PC-3 (cell line): ENCODE data around the gene TNFAIP3. TPM values are rescaled to one million over a fixed set of nuclear protein-coding genes. Genes with fewer than 3 reads are reported as not detected.

Experiments used
- ATAC-seq: fragments of 200-7000 bp; cut with Tn5 transposase; 2 replicates; pipeline ENCODE4 v1.9.1; 2020; ENCODE audit warnings: mild to moderate bottlenecking, moderate library complexity
- BruUV-seq: library from RNA; stranded (reverse); fragments of 400-500 nt; replicated peaks from 2 replicates; lab custom pipeline; 2021; lab: Mats Ljungman, UMichigan
- CTCF ChIA-PET: fragments of 300-600 bp; sonication (Branson Sonifier 250); formaldehyde crosslinking; loops from one replicate; lab custom pipeline; 2022; ENCODE audit warnings: antibody characterized with exemption; lab: Charles Lee
- POLR2A ChIA-PET: fragments of 300-600 bp; sonication (Branson Sonifier 250); formaldehyde crosslinking; loops from one replicate; lab custom pipeline; 2022; ENCODE audit warnings: antibody characterized with exemption; ENCODE audit not compliant: unreplicated experiment; lab: Charles Lee
- DNase-seq: peaks from one replicate; pipeline ENCODE4 v3.0.0-alpha.2; 2015
- H2AFZ ChIP-seq: fragments of 300-600 bp; sonication (generic); 2 replicates; pipeline ENCODE4 v1.6.0; 2016; ENCODE audit warnings: antibody characterized with exemption, low read length
- H3F3A ChIP-seq: fragments of 300-600 bp; sonication (generic); one replicate; pipeline ENCODE4 v1.6.0; 2017; ENCODE audit warnings: antibody characterized with exemption, low read length, control low read depth, mild to moderate bottlenecking; ENCODE audit not compliant: unreplicated experiment
- H3K27ac ChIP-seq: fragments of 300-600 bp; sonication (generic); 2 replicates; pipeline ENCODE4 v1.5.1; 2016; ENCODE audit warnings: mild to moderate bottlenecking, low read length
- H3K27me3 ChIP-seq: fragments of 300-600 bp; sonication (generic); 2 replicates; pipeline ENCODE4 v1.6.1; 2016; ENCODE audit warnings: low read length, mixed read lengths
- H3K36me3 ChIP-seq: fragments of 300-600 bp; sonication (generic); 2 replicates; pipeline ENCODE4 v1.6.1; 2016; ENCODE audit warnings: low read depth, mixed run types, low read length, mixed read lengths
- H3K4me1 ChIP-seq: fragments of 300-600 bp; sonication (generic); 2 replicates; pipeline ENCODE4 v1.5.1; 2016; ENCODE audit warnings: low read length; ENCODE audit not compliant: insufficient read depth
- H3K4me2 ChIP-seq: fragments of 300-600 bp; sonication (generic); 2 replicates; pipeline ENCODE4 v1.6.0; 2016; ENCODE audit warnings: low read length
- H3K4me3 ChIP-seq: fragments of 300-600 bp; sonication (generic); 2 replicates; pipeline ENCODE4 v1.5.1; 2016; ENCODE audit warnings: mild to moderate bottlenecking, low read length, mixed read lengths
- H3K79me2 ChIP-seq: fragments of 300-600 bp; sonication (generic); 2 replicates; pipeline ENCODE4 v1.6.1; 2017; ENCODE audit warnings: low read length, mixed read lengths
- H3K9ac ChIP-seq: fragments of 300-600 bp; sonication (generic); 2 replicates; pipeline ENCODE4 v1.6.0; 2016; ENCODE audit warnings: mild to moderate bottlenecking, low read length
- H3K9me2 ChIP-seq: fragments of 300-600 bp; sonication (generic); replicated peaks from 2 replicates; pipeline ENCODE4 v1.6.1; 2016; ENCODE audit warnings: mixed run types, low read length, mixed read lengths
- H3K9me3 ChIP-seq: fragments of 300-600 bp; sonication (generic); 2 replicates; pipeline ENCODE4 v1.6.1; 2016; ENCODE audit warnings: low read length, mixed read lengths
- H4K20me1 ChIP-seq: fragments of 300-600 bp; sonication (generic); 2 replicates; pipeline ENCODE4 v1.6.1; 2016; ENCODE audit warnings: low read length, mixed read lengths
- EZH2 ChIP-seq: fragments of 300-600 bp; sonication (generic); IDR thresholded peaks from one replicate; pipeline ENCODE4 v1.6.1; 2017; ENCODE audit warnings: antibody characterized with exemption, mild to moderate bottlenecking, low read length; ENCODE audit not compliant: unreplicated experiment
- EZH2phosphoT487 ChIP-seq: fragments of 300-600 bp; sonication (generic); IDR thresholded peaks from 2 replicates; pipeline ENCODE4 v1.6.1; 2018; ENCODE audit warnings: mild to moderate bottlenecking, antibody characterized with exemption, low read length, borderline replicate concordance
- intact Hi-C: fragments of 100-400 bp; cut with micrococcal nuclease; formaldehyde crosslinking; loops from 2 replicates; pipeline ENCODE4 v1.9.0; 2023
- total RNA-seq: library from RNA; depleted of rRNA; stranded (reverse); fragments of >200 nt; gene quantifications from 2 replicates; pipeline ENCODE4 v1.2.3, GENCODE V29; 2014; rRNA removed
- TF ChIP-seq, protein P1 (sequence below): fragments of 300-600 bp; sonication (generic); conservative IDR thresholded peaks from 2 replicates; pipeline ENCODE4 v1.5.1; 2017; ENCODE audit warnings: antibody characterized with exemption, low read depth, mild to moderate bottlenecking, low read length

TNFAIP3 gene
- total RNA-seq, 1 experiment from 2014 or later, result 21.9 TPM

DNA sequence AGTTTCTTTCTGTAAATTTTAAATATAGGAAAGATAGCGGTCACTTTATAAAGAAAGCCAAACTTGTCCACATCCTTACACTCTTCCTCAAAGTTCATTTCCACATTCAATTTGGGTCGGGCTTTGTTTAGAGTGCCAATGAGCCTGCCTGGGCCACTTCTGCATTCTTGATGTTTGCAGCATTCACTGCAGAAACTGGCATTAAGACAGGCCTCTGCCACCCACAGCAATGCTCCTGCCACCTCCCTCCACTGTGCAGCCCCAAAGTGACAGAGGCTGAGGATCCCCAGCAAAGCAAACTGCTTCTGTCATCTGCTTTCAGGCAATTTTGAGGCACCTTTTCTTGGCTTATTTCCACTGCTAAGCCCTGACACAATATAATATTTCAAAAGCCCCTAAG is 61.2 kb downstream of the TNFAIP3 start:
- ATAC-seq, result no peak
- no peaks in the 10 kb centered on the region for H3K9me2 ChIP-seq
- no peak for DNase-seq
- BruUV-seq, result no TSS peak
- intact Hi-C loops, result loop anchor here (5.0 kb wide), 1 partner anchor 56 kb away; no protein-coding TSS in a partner anchor
- H2AFZ ChIP-seq, result no peak overlapping the region
- no peaks in the 10 kb centered on the region for H3K9me3 ChIP-seq
- H3K4me3 ChIP-seq, result no peak overlapping the region
- H3K27me3 ChIP-seq, result no peaks in the 10 kb centered on the region
- no peak overlapping the region for H3K9ac ChIP-seq
- CTCF ChIA-PET, result no interaction called here
- H3K4me1 ChIP-seq, result peaks cover 40% of the 10 kb centered on the region
- H4K20me1 ChIP-seq, result no peaks in the 10 kb centered on the region
- TF ChIP-seq, protein P1, sequence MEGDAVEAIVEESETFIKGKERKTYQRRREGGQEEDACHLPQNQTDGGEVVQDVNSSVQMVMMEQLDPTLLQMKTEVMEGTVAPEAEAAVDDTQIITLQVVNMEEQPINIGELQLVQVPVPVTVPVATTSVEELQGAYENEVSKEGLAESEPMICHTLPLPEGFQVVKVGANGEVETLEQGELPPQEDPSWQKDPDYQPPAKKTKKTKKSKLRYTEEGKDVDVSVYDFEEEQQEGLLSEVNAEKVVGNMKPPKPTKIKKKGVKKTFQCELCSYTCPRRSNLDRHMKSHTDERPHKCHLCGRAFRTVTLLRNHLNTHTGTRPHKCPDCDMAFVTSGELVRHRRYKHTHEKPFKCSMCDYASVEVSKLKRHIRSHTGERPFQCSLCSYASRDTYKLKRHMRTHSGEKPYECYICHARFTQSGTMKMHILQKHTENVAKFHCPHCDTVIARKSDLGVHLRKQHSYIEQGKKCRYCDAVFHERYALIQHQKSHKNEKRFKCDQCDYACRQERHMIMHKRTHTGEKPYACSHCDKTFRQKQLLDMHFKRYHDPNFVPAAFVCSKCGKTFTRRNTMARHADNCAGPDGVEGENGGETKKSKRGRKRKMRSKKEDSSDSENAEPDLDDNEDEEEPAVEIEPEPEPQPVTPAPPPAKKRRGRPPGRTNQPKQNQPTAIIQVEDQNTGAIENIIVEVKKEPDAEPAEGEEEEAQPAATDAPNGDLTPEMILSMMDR, result no peak
- TF ChIP-seq EZH2 (no peak), EZH2phosphoT487 (no peak)
- H3K79me2 ChIP-seq, result no peaks in the 10 kb centered on the region
- no peaks in the 10 kb centered on the region for H3F3A ChIP-seq
- no peaks in the 10 kb centered on the region for H3K36me3 ChIP-seq
- no peak overlapping the region for H3K27ac ChIP-seq
- no peak overlapping the region for H3K4me2 ChIP-seq
- POLR2A ChIA-PET, result no interaction called here

DNA sequence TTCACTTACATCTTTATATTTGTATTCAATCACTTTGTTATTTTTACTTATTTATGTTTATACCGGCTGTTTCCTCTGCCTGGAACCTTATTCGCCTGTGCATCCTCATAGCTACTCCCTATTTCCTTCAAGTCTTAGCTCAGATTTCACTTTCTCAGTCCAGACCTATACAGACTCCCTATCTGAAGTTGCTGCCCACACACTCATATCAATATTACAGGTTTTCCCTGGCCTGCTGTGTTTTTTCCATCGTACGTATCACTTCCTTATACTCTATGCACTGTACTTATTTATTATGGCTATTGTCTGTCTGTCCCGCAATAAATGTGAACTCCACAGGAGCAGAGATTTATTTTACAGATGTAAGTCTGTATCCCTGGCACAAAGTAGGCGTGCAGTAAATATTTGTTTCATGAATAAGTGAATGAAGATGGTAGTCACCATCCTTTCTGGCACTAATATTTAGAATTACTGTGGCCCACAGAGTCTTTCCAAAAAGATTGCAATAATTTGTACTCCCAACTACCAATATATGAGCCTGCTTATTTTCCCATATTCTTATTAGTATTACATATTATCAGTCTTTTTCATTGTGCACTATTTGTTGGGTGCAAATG is 64.9 kb downstream of the TNFAIP3 start:
- DNase-seq (peak; percentile 31), ATAC-seq (peak; percentile 43)
- no peak overlapping the region for H2AFZ ChIP-seq
- BruUV-seq, result no TSS peak
- no peak overlapping the region for H3K27ac ChIP-seq
- no peak overlapping the region for H3K4me3 ChIP-seq
- peaks cover 36% of the 10 kb centered on the region for H3K4me1 ChIP-seq
- H3K9me3 ChIP-seq, result no peaks in the 10 kb centered on the region
- H3K27me3 ChIP-seq, result no peaks in the 10 kb centered on the region
- H4K20me1 ChIP-seq, result no peaks in the 10 kb centered on the region
- H3K36me3 ChIP-seq, result no peaks in the 10 kb centered on the region
- intact Hi-C loops, result no loop called here
- H3K9me2 ChIP-seq, result no peaks in the 10 kb centered on the region
- TF ChIP-seq, protein P1, result no peak
- TF ChIP-seq EZH2 (no peak), EZH2phosphoT487 (no peak)
- H3K4me2 ChIP-seq, result peak overlapping the region; percentile 25; the same call in 1 of the 2 replicates
- no peaks in the 10 kb centered on the region for H3K79me2 ChIP-seq
- H3K9ac ChIP-seq, result no peak overlapping the region
- H3F3A ChIP-seq, result no peaks in the 10 kb centered on the region
- CTCF ChIA-PET, result no interaction called here
- POLR2A ChIA-PET, result no interaction called here

Other genes starting within 250 kb of the TNFAIP3 start
- gene PERP, start 240.2 kb downstream of the TNFAIP3 start, total RNA-seq, result 42.5 and 50.3 TPM in 2 replicates